Stomach (tissue), 4 donors: ENCODE data around the gene SLC22A31.

ENCODE experiments used
- EP300 ChIP-seq: sonication (generic); formaldehyde crosslinking; IDR thresholded peaks from one replicate; pipeline ENCODE4 v1.6.1; 2017; ENCODE audit warnings: antibody characterized with exemption
- POLR2AphosphoS5 ChIP-seq, 3 donors: sonication (generic); formaldehyde crosslinking; IDR thresholded peaks; one replicate each; pipeline ENCODE4 v1.6.1; 2016; ENCODE audit warnings: antibody characterized with exemption in 3 of 3
- TF ChIP-seq, protein P1 (sequence below), 7 experiments: fragments of 450-650 bp in 4 of 7; fragments of 200-600 bp in 3 of 7; sonication (generic) in 3 of 7; IDR thresholded peaks; one replicate each; pipeline ENCODE4 v1.5.1; 2016 to 2019; ENCODE audit warnings: antibody characterized with exemption in 7 of 7, control low read depth in 2 of 7, mild to moderate bottlenecking in 1 of 7

DNA sequence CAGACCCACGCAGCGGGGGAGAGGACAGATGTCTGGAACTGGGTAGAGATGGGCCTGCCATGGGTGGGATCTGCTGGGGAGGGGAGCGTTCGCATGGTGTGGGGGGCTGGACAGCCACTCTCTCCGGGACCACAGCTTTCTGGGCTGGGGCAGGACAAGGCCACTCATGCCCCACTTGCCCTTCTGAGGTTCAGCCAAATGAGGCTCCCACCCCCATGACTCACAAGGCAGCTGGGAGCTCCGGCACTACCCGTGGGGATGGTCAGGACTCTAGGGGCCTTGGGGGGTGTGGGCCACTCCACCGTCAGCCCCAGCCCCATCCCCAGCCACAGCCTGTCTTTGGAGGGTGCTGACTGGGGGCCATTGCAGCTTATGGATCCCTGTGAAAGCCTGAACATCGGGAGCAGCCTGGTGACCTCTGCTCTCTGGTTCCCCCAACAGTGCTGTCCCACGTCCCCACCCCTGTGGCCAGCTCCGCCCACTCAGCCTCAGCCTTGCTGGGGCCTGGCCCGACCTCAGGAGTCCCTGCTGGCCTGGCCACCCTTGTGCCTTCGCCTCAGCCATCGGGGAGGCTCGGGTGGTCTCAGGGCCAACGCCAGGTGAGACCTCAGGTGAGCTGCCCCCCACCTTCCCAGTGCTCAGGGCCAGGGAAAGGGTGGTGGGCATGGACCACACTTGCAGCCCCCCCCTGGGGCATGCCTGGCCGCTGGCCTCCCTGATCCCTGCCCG, 33.5 kb downstream of the SLC22A31 start:
- no peak for TF ChIP-seq EP300
- TF ChIP-seq, protein P1, sequence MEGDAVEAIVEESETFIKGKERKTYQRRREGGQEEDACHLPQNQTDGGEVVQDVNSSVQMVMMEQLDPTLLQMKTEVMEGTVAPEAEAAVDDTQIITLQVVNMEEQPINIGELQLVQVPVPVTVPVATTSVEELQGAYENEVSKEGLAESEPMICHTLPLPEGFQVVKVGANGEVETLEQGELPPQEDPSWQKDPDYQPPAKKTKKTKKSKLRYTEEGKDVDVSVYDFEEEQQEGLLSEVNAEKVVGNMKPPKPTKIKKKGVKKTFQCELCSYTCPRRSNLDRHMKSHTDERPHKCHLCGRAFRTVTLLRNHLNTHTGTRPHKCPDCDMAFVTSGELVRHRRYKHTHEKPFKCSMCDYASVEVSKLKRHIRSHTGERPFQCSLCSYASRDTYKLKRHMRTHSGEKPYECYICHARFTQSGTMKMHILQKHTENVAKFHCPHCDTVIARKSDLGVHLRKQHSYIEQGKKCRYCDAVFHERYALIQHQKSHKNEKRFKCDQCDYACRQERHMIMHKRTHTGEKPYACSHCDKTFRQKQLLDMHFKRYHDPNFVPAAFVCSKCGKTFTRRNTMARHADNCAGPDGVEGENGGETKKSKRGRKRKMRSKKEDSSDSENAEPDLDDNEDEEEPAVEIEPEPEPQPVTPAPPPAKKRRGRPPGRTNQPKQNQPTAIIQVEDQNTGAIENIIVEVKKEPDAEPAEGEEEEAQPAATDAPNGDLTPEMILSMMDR (IDR thresholded peaks at IDR 0.05): no peak
- no peak for TF ChIP-seq POLR2AphosphoS5 (IDR thresholded peaks at IDR 0.05)
